H1 (cell line): Measurements from ENCODE around the gene NAGS. TPM values are rescaled to one million over a fixed set of nuclear protein-coding genes. Genes with fewer than 3 reads are reported as not detected.

ENCODE experiments used
- BACH1 ChIP-seq: IDR thresholded peaks from 2 replicates; pipeline ENCODE4 v1.6.1; 2012; ENCODE audit warnings: low read length, improper control_type of control experiment
- CHD2 ChIP-seq: IDR thresholded peaks from 2 replicates; pipeline ENCODE4 v1.6.1; 2012; ENCODE audit warnings: low read length, improper control_type of control experiment
- CREB1 ChIP-seq: IDR thresholded peaks from 2 replicates; pipeline ENCODE4 v1.6.1; 2012; ENCODE audit warnings: inconsistent platforms
- EZH2 ChIP-seq: fragments of 200-600 bp; sonication (generic); IDR thresholded peaks from 2 replicates; pipeline ENCODE4 v1.7.1; 2012; ENCODE audit warnings: low read depth, mild to moderate bottlenecking, moderate library complexity, low read length, inconsistent platforms; ENCODE audit not compliant: severe bottlenecking
- TAF7 ChIP-seq: optimal IDR thresholded peaks from 2 replicates; pipeline ENCODE3; 2011; ENCODE audit warnings: low read depth, mild to moderate bottlenecking, inconsistent platforms, low read length, moderate library complexity, borderline replicate concordance
- TBP ChIP-seq: IDR thresholded peaks from 2 replicates; pipeline ENCODE4 v1.6.1; 2011; ENCODE audit warnings: low read depth, low read length, improper control_type of control experiment
- polyA plus RNA-seq, 7 experiments: library from polyadenylated mRNA; depleted of rRNA in 3 of 7; stranded (reverse) in 5 of 7; unstranded in 2 of 7; fragments of >200 nt in 5 of 7; fragments of 200-250 nt in 2 of 7; gene quantifications; 1 replicate in 5 of 7; 2 replicates in 1 of 7; 4 replicates in 1 of 7; pipeline versions ENCODE4 v1.2.1 to v1.2.3, GENCODE V29; 2011 to 2013; ENCODE audit warnings: missing spikeins in 2 of 7, mixed read lengths in 2 of 7
- total RNA-seq: library from RNA; stranded (reverse); fragmentation: NEBNext Ultra II Directional; extraction: Animal tissue kit (Norgen Biotek cat#: 25700); gene quantifications from 2 replicates; pipeline ENCODE4 v1.2.1, GENCODE V29; 2021

The NAGS gene
- total and polyA plus RNA-seq, 2 of the 8 experiments (the other 6 are each of a cell fraction or from before 2014, with no cell fraction given) = 4.0 to 5.1 TPM

DNA sequence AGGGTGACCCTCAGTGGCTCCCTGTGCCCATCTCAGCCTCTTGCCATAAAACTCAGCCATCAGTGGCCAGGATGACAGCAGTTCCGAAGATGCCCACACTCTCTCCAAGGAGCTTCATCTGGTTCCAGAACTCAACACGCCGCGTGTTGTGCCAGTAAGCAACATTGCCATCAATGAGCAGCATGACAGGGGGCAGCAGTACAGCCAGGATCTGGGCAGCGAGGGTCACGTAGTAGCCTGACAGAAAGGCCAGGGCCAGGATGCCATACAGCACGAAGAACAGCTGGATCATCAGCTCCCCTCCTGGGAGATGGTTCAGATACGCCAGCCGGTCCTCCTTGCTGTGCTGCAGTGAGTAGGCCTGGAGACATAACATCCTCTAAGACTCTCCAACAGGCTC, 7.5 kb downstream of the NAGS start (continued):
- TF ChIP-seq BACH1 (no peak), EZH2 (no peak), CHD2 (no peak), TAF7 (no peak), TBP (no peak), CREB1 (no peak)
- TF ChIP-seq, all 59 proteins: peak for 0
